Measurements from ENCODE around the gene ATP2B2.

ATP2B2 gene

DNA sequence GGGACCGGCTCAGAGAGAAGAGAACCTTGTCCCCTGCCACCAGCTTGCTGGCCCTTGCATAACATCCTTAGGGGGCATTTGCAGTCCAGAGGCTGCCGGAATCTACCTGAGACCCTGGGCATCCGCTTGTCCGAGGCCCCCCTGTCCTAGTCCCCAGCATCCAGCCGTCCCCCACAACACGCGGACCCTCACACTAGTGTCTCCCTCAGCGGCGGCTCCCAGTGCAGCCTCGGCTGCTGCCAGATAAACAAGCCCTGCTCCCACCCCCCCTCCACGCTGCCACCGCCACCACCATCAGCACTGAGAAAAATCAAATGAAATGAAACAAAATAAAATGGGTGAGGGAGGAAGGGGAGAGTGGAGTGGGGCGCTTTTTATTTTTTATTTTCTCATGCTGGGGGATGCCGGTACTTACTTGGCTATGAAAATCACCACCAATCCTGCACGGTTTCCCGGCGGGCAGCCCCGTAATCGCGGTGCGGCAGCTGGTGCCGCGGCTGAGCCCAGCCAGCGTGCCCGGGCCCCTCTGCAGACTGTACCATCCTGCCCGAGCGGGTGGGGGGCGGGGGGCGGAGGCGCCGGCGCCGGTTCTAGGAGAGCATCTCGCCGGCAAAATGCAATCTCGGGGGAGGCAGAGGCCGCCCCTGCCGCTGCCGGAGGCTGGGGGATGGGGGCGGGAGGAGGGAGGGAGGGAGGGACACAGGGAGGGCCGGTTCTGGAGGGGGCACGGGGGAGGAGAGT lies at the start of gene ATP2B2:
Gene ATP2B2 (minus strand): TSS at position 537 of the 741 bp plus-strand sequence. CDS start 56,043 bp downstream, outside the sequence.
- Mint-ChIP-seq H3K36me3 (no peaks in the 10 kb centered on the region), H3K4me1 (peaks cover 5% of the 10 kb centered on the region), H3K27me3 (peaks cover 10% of the 10 kb centered on the region), H3K27ac (no peak within 1 kb of the TSS), H3K9me3 (no peaks in the 10 kb centered on the region), H3K4me3 (peak within 1 kb of the TSS; percentile 64)
- peak; percentile 46 for ATAC-seq (ENCODE audit: low read depth)
- no peak for DNase-seq (ENCODE audit: low spot score in 2 of 2)

DNA sequence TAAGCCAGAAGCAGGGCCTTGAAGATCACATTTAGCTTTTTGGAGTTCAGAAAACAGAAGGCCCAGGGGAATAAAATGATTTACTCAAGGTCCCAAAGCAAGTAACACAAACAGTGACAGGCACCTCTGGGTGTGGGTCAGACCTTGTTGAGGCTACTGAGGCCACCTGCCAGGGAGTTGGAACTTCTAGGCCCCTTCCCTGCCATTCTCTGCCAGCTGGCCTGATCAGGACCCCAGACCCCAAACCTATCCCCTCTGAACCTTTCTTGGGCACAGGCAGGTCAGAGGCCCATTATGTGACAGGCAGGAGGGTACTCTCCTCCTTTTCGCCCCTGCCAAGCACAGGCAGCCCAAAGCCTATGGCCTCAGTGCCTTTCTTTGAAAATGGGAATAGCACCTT lies 49.4 kb upstream of the ATP2B2 start:
- Mint-ChIP-seq H3K36me3 (no peaks in the 10 kb centered on the region), H3K4me3 (no peak overlapping the region), H3K4me1 (peaks cover 7% of the 10 kb centered on the region), H3K27me3 (peaks cover 9% of the 10 kb centered on the region), H3K9me3 (no peaks in the 10 kb centered on the region), H3K27ac (no peak overlapping the region)
- no peak for DNase-seq (ENCODE audit: low spot score in 2 of 2)
- no peak for ATAC-seq (ENCODE audit: low read depth)

DNA sequence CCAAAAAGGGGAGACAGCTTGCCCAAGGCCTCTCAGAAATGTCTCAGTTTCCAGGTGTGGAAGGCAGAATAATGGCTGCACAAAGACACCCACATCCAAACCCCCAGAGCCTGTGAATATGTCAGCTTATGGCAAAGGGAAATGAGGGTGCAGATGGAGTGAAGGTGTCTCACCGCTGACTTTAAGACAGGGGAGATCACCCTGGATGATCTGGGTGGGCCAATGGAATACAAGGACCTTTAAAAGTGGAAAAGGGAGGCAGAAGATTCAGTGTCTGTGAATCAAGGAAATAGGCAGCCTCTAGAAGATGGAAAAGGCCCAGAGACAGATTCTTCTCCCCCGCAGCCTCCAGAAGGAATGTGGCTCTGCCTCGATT lies 48.8 kb upstream of the ATP2B2 start:
- H3K27ac Mint-ChIP-seq = no peak overlapping the region
- DNase-seq (ENCODE audit: low spot score in 2 of 2) = no peak
- no peaks in the 10 kb centered on the region for H3K36me3 Mint-ChIP-seq
- no peak for ATAC-seq (ENCODE audit: low read depth)
- peaks cover 8% of the 10 kb centered on the region for H3K4me1 Mint-ChIP-seq
- H3K27me3 Mint-ChIP-seq = peaks cover 9% of the 10 kb centered on the region
- H3K4me3 Mint-ChIP-seq = no peak overlapping the region
- no peaks in the 10 kb centered on the region for H3K9me3 Mint-ChIP-seq

DNA sequence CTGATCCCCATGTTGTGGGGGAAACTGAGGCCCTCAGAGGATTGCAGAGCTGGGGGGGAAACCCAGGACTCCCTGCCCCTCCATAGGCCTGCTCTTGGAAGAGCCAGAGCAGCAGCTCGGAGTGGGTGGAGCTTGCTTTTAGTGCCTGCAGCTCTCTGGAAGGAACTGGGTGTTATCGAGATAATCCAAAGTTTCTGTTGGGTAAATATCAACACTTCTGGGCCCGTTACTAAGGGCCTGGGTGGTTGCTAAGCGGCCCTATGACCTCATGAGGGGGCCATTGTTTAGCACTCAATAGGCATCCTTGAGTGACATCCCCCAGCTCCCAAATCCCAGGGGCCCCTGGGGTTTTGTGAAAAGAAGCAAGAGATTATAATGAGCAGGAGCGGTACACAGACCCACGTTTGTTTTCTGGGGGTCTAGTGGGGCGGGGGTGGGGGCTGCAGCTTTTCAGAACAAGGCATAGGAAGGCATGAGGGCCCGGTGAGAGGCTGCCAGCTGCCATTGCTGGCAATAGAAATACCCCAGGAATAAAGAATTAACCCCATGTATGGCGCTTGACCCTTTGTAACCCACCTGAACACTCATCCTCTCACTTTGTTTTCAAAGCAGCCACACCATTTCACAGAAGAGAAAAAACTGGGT lies 48.3 kb upstream of the ATP2B2 start:
- no peaks in the 10 kb centered on the region for H3K9me3 Mint-ChIP-seq
- H3K4me3 Mint-ChIP-seq = no peak overlapping the region
- peaks cover 10% of the 10 kb centered on the region for H3K4me1 Mint-ChIP-seq
- DNase-seq (ENCODE audit: low spot score in 2 of 2) (no peak), ATAC-seq (ENCODE audit: low read depth) (no peak)
- no peaks in the 10 kb centered on the region for H3K36me3 Mint-ChIP-seq
- H3K27ac Mint-ChIP-seq = no peak overlapping the region
- peaks cover 9% of the 10 kb centered on the region for H3K27me3 Mint-ChIP-seq

DNA sequence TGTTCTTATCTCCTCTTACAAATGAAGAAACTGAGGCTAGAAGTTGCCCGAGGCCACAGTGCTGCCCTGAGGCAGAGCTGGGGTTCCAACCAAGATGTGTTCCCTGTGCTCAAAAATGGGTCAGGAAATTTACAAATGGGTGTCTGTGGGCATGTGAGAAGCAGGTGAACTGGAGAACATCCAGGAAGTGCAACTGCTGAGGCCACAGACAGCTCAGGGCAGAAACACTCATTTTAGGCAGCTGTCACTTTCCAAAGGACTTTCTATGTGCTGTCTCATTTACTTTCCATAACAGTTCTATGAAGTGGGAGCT lies 47.2 kb upstream of the ATP2B2 start:
- DNase-seq (ENCODE audit: low spot score in 2 of 2) = no peak
- Mint-ChIP-seq H3K9me3 (no peaks in the 10 kb centered on the region), H3K36me3 (no peaks in the 10 kb centered on the region), H3K4me3 (peak overlapping the region; percentile 30), H3K4me1 (peaks cover 11% of the 10 kb centered on the region), H3K27ac (no peak overlapping the region), H3K27me3 (peaks cover 9% of the 10 kb centered on the region)
- peak; percentile 35 for ATAC-seq (ENCODE audit: low read depth)

GRCh38 chr3:10551821-10552630 lies 46.6 kb upstream of the ATP2B2 start:
- DNase-seq (ENCODE audit: low spot score in 2 of 2) (peak in 1 of 2 donors; percentile 12), ATAC-seq (ENCODE audit: low read depth) (peak; percentile 66)
- peak overlapping the region; percentile 30 for H3K4me3 Mint-ChIP-seq
- H3K4me1 Mint-ChIP-seq = peaks cover 11% of the 10 kb centered on the region
- peaks cover 12% of the 10 kb centered on the region for H3K27me3 Mint-ChIP-seq
- no peaks in the 10 kb centered on the region for H3K36me3 Mint-ChIP-seq
- no peak overlapping the region for H3K27ac Mint-ChIP-seq
- no peaks in the 10 kb centered on the region for H3K9me3 Mint-ChIP-seq

GRCh38 chr3:10551139-10551538 lies 45.8 kb upstream of the ATP2B2 start:
- H3K36me3 Mint-ChIP-seq = no peaks in the 10 kb centered on the region
- H3K27me3 Mint-ChIP-seq = peaks cover 11% of the 10 kb centered on the region
- H3K4me3 Mint-ChIP-seq = no peak overlapping the region
- H3K27ac Mint-ChIP-seq = no peak overlapping the region
- DNase-seq (ENCODE audit: low spot score in 2 of 2) = no peak
- peaks cover 11% of the 10 kb centered on the region for H3K4me1 Mint-ChIP-seq
- ATAC-seq (ENCODE audit: low read depth) = no peak
- no peaks in the 10 kb centered on the region for H3K9me3 Mint-ChIP-seq

DNA sequence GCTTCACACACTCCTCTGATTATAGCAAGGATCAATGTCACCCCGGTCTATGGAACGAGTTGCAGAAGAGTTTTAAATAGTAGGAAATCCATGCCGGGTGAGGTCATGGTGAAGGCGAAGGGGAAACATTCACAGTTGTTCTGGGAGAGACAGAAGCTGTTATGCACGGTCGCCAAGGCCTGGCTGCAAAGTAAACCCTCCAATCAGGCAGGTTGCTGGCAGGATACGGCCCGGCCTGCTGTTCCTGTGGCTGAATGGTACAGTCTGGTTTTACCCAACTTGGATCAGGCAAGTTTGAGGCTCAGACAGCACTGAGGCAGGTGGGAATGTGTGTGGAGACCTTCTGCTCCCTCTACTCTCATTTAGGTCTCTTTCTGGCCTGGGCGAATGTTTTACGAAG lies 45.3 kb upstream of the ATP2B2 start:
- Mint-ChIP-seq H3K4me1 (peaks cover 11% of the 10 kb centered on the region), H3K4me3 (no peak overlapping the region)

DNA sequence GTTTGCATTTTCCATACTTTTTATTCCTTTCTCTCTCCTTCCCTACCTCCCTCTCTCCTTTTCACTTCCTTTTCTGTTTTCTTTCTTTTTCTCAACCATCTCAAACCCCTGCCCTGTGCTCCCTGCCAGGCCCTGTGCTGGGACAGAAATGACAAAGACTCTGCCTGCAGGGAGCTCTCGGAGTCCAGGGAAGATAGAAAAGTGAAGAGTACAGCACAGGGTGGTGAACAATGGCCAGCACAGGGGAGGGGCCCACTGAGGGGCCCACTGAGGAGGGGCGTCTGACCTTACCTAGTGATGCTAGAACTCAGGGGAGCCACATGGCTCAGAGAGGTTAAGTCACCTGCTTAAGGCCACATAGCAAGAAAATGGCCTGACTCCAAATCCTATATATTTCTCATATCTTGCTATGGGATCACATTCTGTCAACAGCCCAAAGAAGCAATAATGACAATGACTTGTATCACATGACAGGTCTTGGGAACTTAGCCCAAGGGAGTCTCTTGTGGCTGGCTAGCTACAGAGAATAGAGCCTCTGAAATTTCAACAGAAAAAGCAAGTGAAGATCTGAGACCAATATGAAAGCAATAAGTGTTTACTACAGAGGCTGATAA lies 44.3 kb upstream of the ATP2B2 start:
- DNase-seq (ENCODE audit: low spot score in 2 of 2) (no peak), ATAC-seq (ENCODE audit: low read depth) (no peak)
- Mint-ChIP-seq H3K9me3 (no peaks in the 10 kb centered on the region), H3K36me3 (no peaks in the 10 kb centered on the region), H3K27ac (no peak overlapping the region), H3K27me3 (peaks cover 11% of the 10 kb centered on the region), H3K4me3 (no peak overlapping the region), H3K4me1 (peaks cover 11% of the 10 kb centered on the region)

More for the DNA sequence above, 45.3 kb upstream of the ATP2B2 start:
- peaks cover 11% of the 10 kb centered on the region for H3K27me3 Mint-ChIP-seq
- H3K36me3 Mint-ChIP-seq = no peaks in the 10 kb centered on the region
- no peaks in the 10 kb centered on the region for H3K9me3 Mint-ChIP-seq
- DNase-seq (ENCODE audit: low spot score in 2 of 2) (no peak), ATAC-seq (ENCODE audit: low read depth) (no peak)
- no peak overlapping the region for H3K27ac Mint-ChIP-seq

- no peaks in the 10 kb centered on the region for H3K9me3 Mint-ChIP-seq
- H3K36me3 Mint-ChIP-seq = no peaks in the 10 kb centered on the region
- H3K27ac Mint-ChIP-seq = no peak overlapping the region
- peaks cover 11% of the 10 kb centered on the region for H3K27me3 Mint-ChIP-seq
- H3K4me1 Mint-ChIP-seq = peaks cover 11% of the 10 kb centered on the region
- DNase-seq (ENCODE audit: low spot score in 2 of 2) (no peak), ATAC-seq (ENCODE audit: low read depth) (no peak)
- no peak overlapping the region for H3K4me3 Mint-ChIP-seq
Measured at GRCh38 chr3:10548992-10549391, 43.6 kb upstream of the ATP2B2 start.

- DNase-seq (ENCODE audit: low spot score in 2 of 2) (no peak), ATAC-seq (ENCODE audit: low read depth) (no peak)
- peaks cover 11% of the 10 kb centered on the region for H3K4me1 Mint-ChIP-seq
- no peaks in the 10 kb centered on the region for H3K9me3 Mint-ChIP-seq
- no peak overlapping the region for H3K4me3 Mint-ChIP-seq
- H3K27me3 Mint-ChIP-seq = peaks cover 11% of the 10 kb centered on the region
- H3K27ac Mint-ChIP-seq = no peak overlapping the region
- H3K36me3 Mint-ChIP-seq = no peaks in the 10 kb centered on the region
Measured at GRCh38 chr3:10547841-10548783, 42.7 kb upstream of the ATP2B2 start.

DNA sequence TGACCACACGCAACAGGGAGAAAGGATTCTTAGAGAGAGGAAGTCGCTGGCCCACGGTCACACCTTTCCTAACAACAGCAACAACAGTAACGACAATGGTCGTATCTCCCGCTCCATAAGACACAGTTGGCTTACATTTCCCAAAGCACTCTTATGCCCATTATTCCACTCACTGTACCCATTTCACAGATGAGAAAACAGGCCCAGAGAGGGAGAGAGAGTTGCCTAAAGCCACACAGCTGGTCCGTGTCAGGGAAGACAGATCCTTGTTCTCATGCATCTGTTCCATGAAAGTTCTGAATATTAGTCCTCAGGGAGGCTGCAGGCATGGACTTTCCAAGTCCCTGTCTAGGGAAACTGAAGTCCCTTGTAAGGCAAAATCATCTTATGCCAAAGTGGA lies 42.0 kb upstream of the ATP2B2 start:
- H3K9me3 Mint-ChIP-seq = peaks cover 4% of the 10 kb centered on the region
- H3K4me1 Mint-ChIP-seq = peaks cover 9% of the 10 kb centered on the region
- ATAC-seq (ENCODE audit: low read depth) (no peak), DNase-seq (ENCODE audit: low spot score in 2 of 2) (no peak)
- no peak overlapping the region for H3K4me3 Mint-ChIP-seq
- H3K27me3 Mint-ChIP-seq = peaks cover 11% of the 10 kb centered on the region
- H3K36me3 Mint-ChIP-seq = no peaks in the 10 kb centered on the region
- no peak overlapping the region for H3K27ac Mint-ChIP-seq

- DNase-seq (ENCODE audit: low spot score in 2 of 2) (no peak), ATAC-seq (ENCODE audit: low read depth) (no peak)
- H3K4me1 Mint-ChIP-seq = peaks cover 6% of the 10 kb centered on the region
- no peak overlapping the region for H3K27ac Mint-ChIP-seq
- H3K4me3 Mint-ChIP-seq = no peak overlapping the region
- peaks cover 5% of the 10 kb centered on the region for H3K9me3 Mint-ChIP-seq
- peaks cover 11% of the 10 kb centered on the region for H3K27me3 Mint-ChIP-seq
- no peaks in the 10 kb centered on the region for H3K36me3 Mint-ChIP-seq
Measured at GRCh38 chr3:10546820-10547263, 41.5 kb upstream of the ATP2B2 start.

Measured in memory B cell (primary cell).